HG03066 (cell line): ENCODE results near the gene LRIF1.

ENCODE experiments used
- ATAC-seq: cut with Tn5 transposase; IDR thresholded peaks from one replicate; pipeline ENCODE4 v1.9.1; 2021; ENCODE audit warnings: low read depth; ENCODE audit not compliant: unreplicated experiment

Gene LRIF1

GRCh38 chr1:110898734-110899457 lies 64.8 kb downstream of the LRIF1 start:
- no peak for ATAC-seq

DNA sequence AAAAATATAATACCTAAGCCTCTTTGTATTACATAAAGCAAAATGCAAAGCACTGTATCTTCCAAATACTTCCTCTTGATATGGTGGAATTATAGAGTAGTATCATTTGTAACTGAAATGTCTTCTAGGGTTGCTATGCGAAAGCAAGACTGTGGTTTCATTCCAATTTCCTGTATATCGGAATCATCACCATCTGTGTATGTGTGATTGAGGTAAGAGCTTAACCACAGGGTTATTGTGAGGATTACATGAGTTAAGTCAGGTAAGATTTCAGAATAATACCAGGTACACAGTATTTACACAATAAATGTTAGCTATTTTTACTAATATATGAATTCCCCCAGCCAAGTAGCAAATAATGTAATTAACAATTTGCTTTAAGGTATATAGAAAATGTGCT lies 66.0 kb downstream of the LRIF1 start:
- ATAC-seq = no peak
